Right lobe of liver (tissue), 6 donors: ENCODE data around the gene TNFSF13. TPM values are rescaled to one million over a fixed set of nuclear protein-coding genes. Genes with fewer than 3 reads are reported as not detected.
"Not testable (repeated sequence)": the region's sequence is repeated elsewhere in the genome, so short reads cannot be mapped to it uniquely, and the experiment has no call there.

Experiments used
- ATAC-seq, 4 donors: fragments of 200-7000 bp; cut with Tn5 transposase; one replicate each; pipeline ENCODE4 v1.9.1; 2020; ENCODE audit warnings: mild to moderate bottlenecking in 4 of 4, moderate library complexity in 4 of 4
- DNase-seq, 3 donors: peaks; one replicate each; pipeline ENCODE4 v3.0.0-alpha.2; 2020
- H3K27ac ChIP-seq, 3 donors: fragments of 200-600 bp; one replicate each; pipeline ENCODE4 v1.8.0; 2022
- H3K27me3 ChIP-seq, 2 donors: fragments of 200-600 bp; one replicate each; pipeline ENCODE4 v1.8.0; 2022
- H3K36me3 ChIP-seq, 4 donors: fragments of 200-600 bp; sonication (generic) in 1 of 4; one replicate each; pipeline versions ENCODE4 v1.5.1 to v1.8.0; 2017 to 2022; ENCODE audit warnings: control low read depth in 1 of 4
- H3K4me1 ChIP-seq, 4 donors: fragments of 200-600 bp; sonication (generic) in 1 of 4; one replicate each; pipeline versions ENCODE4 v1.5.1 to v1.8.0; 2017 to 2022; ENCODE audit warnings: control low read depth in 1 of 4
- H3K4me3 ChIP-seq, 3 donors: fragments of 200-600 bp; one replicate each; pipeline ENCODE4 v1.8.0; 2022
- H3K9me3 ChIP-seq, 4 donors: fragments of 200-600 bp; sonication (generic) in 1 of 4; one replicate each; pipeline versions ENCODE4 v1.5.1 to v1.8.0; 2017 to 2022; ENCODE audit warnings: control low read depth in 1 of 4
- CTCF ChIP-seq, 4 donors: fragments of 200-600 bp in 3 of 4; fragments of 450-650 bp in 1 of 4; IDR thresholded peaks; one replicate each; pipeline versions ENCODE4 v1.5.1 to v1.8.0; 2016 to 2022; ENCODE audit warnings: antibody characterized with exemption in 4 of 4, mild to moderate bottlenecking in 2 of 4
- POLR2A ChIP-seq: fragments of 450-650 bp; IDR thresholded peaks from one replicate; pipeline ENCODE4 v1.6.1; 2017; ENCODE audit warnings: antibody characterized with exemption, mild to moderate bottlenecking
- WGBS: methylation state at CpG from one replicate; pipeline ENCODE4 v1.1.6; 2018; ENCODE audit warnings: low coverage, low lambda C conversion rate; ENCODE audit not compliant: insufficient coverage; ENCODE audit errors: missing lambda C conversion rate; 5-methylcytosine and 5-hydroxymethylcytosine counted together
- intact Hi-C, 2 donors: fragments of 100-400 bp; cut with DNase I; formaldehyde crosslinking; loops; one replicate each; pipeline versions ENCODE4 v1.11.2 to v1.14.1; 2022
- small RNA-seq, 2 experiments: library from RNA; depleted of rRNA; stranded (forward); fragments of <200 nt; gene quantifications; one replicate each; pipeline ENCODE3, GENCODE V24; 2016
- total RNA-seq, 6 experiments: library from RNA; depleted of rRNA in 2 of 6; stranded (reverse); fragments of >200 nt in 2 of 6; fragmentation: NEBNext Ultra II Directional in 3 of 6; extraction: Animal tissue kit (Norgen Biotek cat#: 25700) in 3 of 6; gene quantifications; one replicate each; pipeline versions ENCODE4 v1.1.0 to v1.2.4, GENCODE V29; 2016 to 2023
- donor health status: DM: no; HTN: yes; CAD: no.
- donor health status: DM: no; HTN: no; CAD: no.
- donor health status: DM: no; HTN: no; CAD: no.
- donor health status: DM: no; HTN: yes; CAD: no.
- donor health status: DM: no; HTN: yes; CAD: no.

Gene TNFSF13
- total RNA-seq, 6 experiments from 2014 or later, result 4.3 to 13.0 (median 6.2) TPM

DNA sequence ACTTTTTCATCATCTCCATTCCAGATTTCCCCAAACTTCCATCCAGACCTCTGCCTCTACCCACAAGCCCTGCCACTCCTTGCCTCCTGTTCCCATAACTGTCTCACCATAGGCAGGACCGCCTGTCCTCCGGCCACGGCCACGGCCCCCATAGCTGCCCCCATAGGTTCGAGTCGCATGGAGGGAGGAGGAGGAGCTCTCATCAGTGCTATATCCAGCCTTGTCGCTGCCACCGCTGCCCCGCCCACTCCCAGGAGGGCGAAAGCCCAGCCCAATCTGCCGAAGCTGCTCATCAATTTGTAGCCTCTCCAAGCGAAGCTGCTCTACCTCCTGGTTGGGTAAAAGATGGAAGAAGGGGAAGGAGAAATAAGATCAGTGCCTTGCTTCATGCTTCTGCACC, 34.7 kb downstream of the TNFSF13 start:
- ATAC-seq (no peak), DNase-seq (peak in 1 of 3 donors; percentile 37)
- Histone ChIP-seq H3K27me3 (no peaks in the 10 kb centered on the region), H3K4me3 (no peak overlapping the region), H3K36me3 (peaks cover 4 to 67% (median 31%) of the 10 kb centered on the region in 4 donors), H3K9me3 (no peaks in the 10 kb centered on the region), H3K27ac (no peak overlapping the region), H3K4me1 (no peaks in the 10 kb centered on the region)
- WGBS, result 88% methylated on average over 11 of the region's 12 CpGs
- TF ChIP-seq POLR2A (no peak), CTCF (IDR thresholded peaks at IDR 0.05) (no peak)
- intact Hi-C loops, result loop anchor here in 1 of 2 donors (10.0 kb wide), 1 partner anchor 82 kb away; no protein-coding TSS in a partner anchor

- peak in 1 of 4 donors; percentile 46 for ATAC-seq
- not testable (repeated sequence) for H3K4me1 ChIP-seq, H3K9me3 ChIP-seq, H3K4me3 ChIP-seq, H3K27me3 ChIP-seq, H3K27ac ChIP-seq
- 63% methylated on average over 4 of the region's 5 CpGs for WGBS
- peaks cover 10 to 94% (median 56%) of the 10 kb centered on the region in 4 donors for H3K36me3 ChIP-seq
- DNase-seq, result peak in 1 of 3 donors; percentile 7
- intact Hi-C loops, result loop anchor here in 1 of 2 donors (10.0 kb wide), 1 partner anchor 77 kb away; no protein-coding TSS in a partner anchor
Measured at GRCh38 chr17:7597561-7597960, 39.0 kb downstream of the TNFSF13 start.

GRCh38 chr17:7606280-7606679, 47.7 kb downstream of the TNFSF13 start:
- Histone ChIP-seq H3K4me3 (no peak overlapping the region), H3K27me3 (no peaks in the 10 kb centered on the region), H3K9me3 (no peaks in the 10 kb centered on the region), H3K27ac (no peak overlapping the region), H3K36me3 (peaks cover 4 to 45% (median 26%) of the 10 kb centered on the region in 4 donors), H3K4me1 (peaks cover 0 to 10% (median under 1%) of the 10 kb centered on the region in 4 donors)
- no peak for ATAC-seq
- DNase-seq, result no peak
- TF ChIP-seq POLR2A (no peak), CTCF (IDR thresholded peaks at IDR 0.05) (no peak)
- 95% methylated on average over 4 of the region's 4 CpGs for WGBS
- intact Hi-C loops, result no loop called here

DNA sequence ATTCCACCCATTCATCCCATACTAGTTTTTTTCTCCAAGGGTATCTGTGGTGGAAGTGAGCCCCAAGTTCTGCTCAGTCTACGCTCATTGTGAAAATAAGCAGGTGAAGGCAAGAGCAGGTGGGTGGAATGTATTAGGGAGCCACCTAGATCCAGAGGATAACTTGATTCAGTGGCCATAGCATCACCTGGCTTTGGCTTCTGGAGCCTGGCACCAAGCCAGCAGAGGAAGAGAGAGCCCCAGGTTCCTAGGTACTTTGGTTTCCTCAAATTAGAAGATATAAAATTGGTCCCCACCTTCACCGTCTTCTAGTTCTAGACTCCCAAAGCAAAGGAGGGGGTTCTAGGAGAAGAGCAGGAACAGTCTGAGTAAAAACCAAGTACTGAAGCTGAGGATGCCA, 52.1 kb downstream of the TNFSF13 start:
- Histone ChIP-seq H3K9me3 (no peaks in the 10 kb centered on the region), H3K4me3 (no peak overlapping the region), H3K4me1 (peaks cover 0 to 36% (median 9%) of the 10 kb centered on the region in 4 donors), H3K27me3 (no peaks in the 10 kb centered on the region), H3K27ac (no peak overlapping the region), H3K36me3 (peaks cover 0 to 4% (median 2%) of the 10 kb centered on the region in 4 donors)
- DNase-seq (no peak), ATAC-seq (no peak)
- 100% methylated on average over 1 of the region's 2 CpGs for WGBS
- intact Hi-C loops, result no loop called here
- TF ChIP-seq POLR2A (no peak), CTCF (IDR thresholded peaks at IDR 0.05) (no peak)

Small RNA genes within 50 kb of the gene (small RNA-seq; reads per million reads assigned to genes)
- gene CD68, result 0 reads per million in 2 experiments
- gene RF00019, result 0 reads per million in 2 experiments
- 0 reads per million in 2 experiments for gene SNORA48
- gene SNORD10, result 0 reads per million in 2 experiments

Other genes starting within 250 kb of the TNFSF13 start
- gene GPS2, start 243.4 kb upstream of the TNFSF13 start, total RNA-seq, result 10 to 100 TPM; 22.0 to 48.1 (median 23.2) TPM
- 10 to 100 TPM in 4 of 6 experiments, 1 to 10 TPM in 2; 4.2 to 22.1 (median 10.8) TPM for gene NEURL4, start 229.4 kb upstream of the TNFSF13 start, total RNA-seq
- 1 to 10 TPM; 1.6 to 6.8 (median 2.7) TPM for gene ACAP1, start 222.2 kb upstream of the TNFSF13 start, total RNA-seq
- gene KCTD11, start 206.6 kb upstream of the TNFSF13 start, total RNA-seq, result 1 to 10 TPM; 2.2 to 4.4 (median 2.9) TPM
- gene TMEM95, start 203.6 kb upstream of the TNFSF13 start, total RNA-seq, result not detected
- gene TNK1, start 177.7 kb upstream of the TNFSF13 start, total RNA-seq, result 1 to 10 TPM; 2.9 to 5.1 (median 4.0) TPM
- 1 to 10 TPM; 5.5 to 8.9 (median 6.4) TPM for gene PLSCR3, start 164.2 kb upstream of the TNFSF13 start, total RNA-seq
- gene TMEM256, start 154.7 kb upstream of the TNFSF13 start, total RNA-seq, result 10 to 100 TPM; 56.4 to 95.4 (median 68.9) TPM
- 1 to 10 TPM; 1.3 to 5.3 (median 3.0) TPM for gene NLGN2, start 150.9 kb upstream of the TNFSF13 start, total RNA-seq
- not detected for gene SPEM1, start 138.4 kb upstream of the TNFSF13 start, total RNA-seq
- not detected for gene SPEM2, start 133.1 kb upstream of the TNFSF13 start, total RNA-seq
- not detected for gene SPEM3, start 129.9 kb upstream of the TNFSF13 start, total RNA-seq
- 1 to 10 TPM; 2.3 to 8.4 (median 4.0) TPM for gene TMEM102, start 123.3 kb upstream of the TNFSF13 start, total RNA-seq
- gene FGF11, start 119.2 kb upstream of the TNFSF13 start, total RNA-seq, result under 1 TPM in 5 of 6 experiments, not detected in 1; 0.37 to 0.84 (median 0.68) TPM
- 10 to 100 TPM in 2 of 6 experiments, 1 to 10 TPM in 4; 6.0 to 12.3 (median 8.2) TPM for gene CHRNB1, start 113.7 kb upstream of the TNFSF13 start, total RNA-seq
- 10 to 100 TPM in 1 of 6 experiments, 1 to 10 TPM in 5; 5.7 to 10.5 (median 7.9) TPM for gene ZBTB4, start 79.1 kb upstream of the TNFSF13 start, total RNA-seq
- not detected for gene SLC35G6, start 77.3 kb upstream of the TNFSF13 start, total RNA-seq
- 10 to 100 TPM; 36.1 to 49.9 (median 46.0) TPM for gene POLR2A, start 74.4 kb upstream of the TNFSF13 start, total RNA-seq
- 10 to 100 TPM in 4 of 6 experiments, 1 to 10 TPM in 2; 6.1 to 14.7 (median 11.4) TPM for gene TNFSF12, start 9.7 kb upstream of the TNFSF13 start, total RNA-seq
- 10 to 100 TPM; 12.3 to 33.9 (median 15.1) TPM for gene SENP3, start 3.2 kb downstream of the TNFSF13 start, total RNA-seq
- 100 to 1,000 TPM in 1 of 6 experiments, 10 to 100 TPM in 5; 31.6 to 179 (median 51.1) TPM for gene CD68, start 20.9 kb downstream of the TNFSF13 start, total RNA-seq
- gene MPDU1, start 25.1 kb downstream of the TNFSF13 start, total RNA-seq, result 100 to 1,000 TPM in 2 of 6 experiments, 10 to 100 TPM in 4; 54.2 to 199 (median 63.3) TPM
- gene SOX15, start 31.3 kb downstream of the TNFSF13 start, total RNA-seq, result not detected
- 10 to 100 TPM; 14.3 to 23.2 (median 16.7) TPM for gene FXR2, start 56.1 kb downstream of the TNFSF13 start, total RNA-seq
- gene SAT2, start 69.1 kb downstream of the TNFSF13 start, total RNA-seq, result 100 to 1,000 TPM in 5 of 6 experiments, 10 to 100 TPM in 1; 99.3 to 187 (median 120) TPM
- 10 to 100 TPM in 5 of 6 experiments, 1 to 10 TPM in 1; 2.4 to 70.2 (median 15.4) TPM for gene SHBG, start 71.4 kb downstream of the TNFSF13 start, total RNA-seq
- 1 to 10 TPM in 3 of 6 experiments, under 1 TPM in 3; 0.43 to 1.7 (median 0.91) TPM for gene ATP1B2, start 92.2 kb downstream of the TNFSF13 start, total RNA-seq
- 10 to 100 TPM; 12.9 to 30.0 (median 23.0) TPM for gene TP53, start 128.7 kb downstream of the TNFSF13 start, total RNA-seq
- gene WRAP53, start 129.7 kb downstream of the TNFSF13 start, total RNA-seq, result 1 to 10 TPM; 1.9 to 3.8 (median 3.0) TPM
- gene EFNB3, start 146.5 kb downstream of the TNFSF13 start, total RNA-seq, result 1 to 10 TPM in 1 of 6 experiments, under 1 TPM in 5; 0.26 to 1.1 (median 0.83) TPM
- gene DNAH2, start 159.0 kb downstream of the TNFSF13 start, total RNA-seq, result under 1 TPM; 0.12 to 0.38 (median 0.27) TPM